ENCODE measurements around the gene ZNF446. TPM values are rescaled to one million over a fixed set of nuclear protein-coding genes. Genes with fewer than 3 reads are reported as not detected.

The ZNF446 gene
- total RNA-seq, 1 experiment from 2014 or later, result 9.7 TPM

DNA sequence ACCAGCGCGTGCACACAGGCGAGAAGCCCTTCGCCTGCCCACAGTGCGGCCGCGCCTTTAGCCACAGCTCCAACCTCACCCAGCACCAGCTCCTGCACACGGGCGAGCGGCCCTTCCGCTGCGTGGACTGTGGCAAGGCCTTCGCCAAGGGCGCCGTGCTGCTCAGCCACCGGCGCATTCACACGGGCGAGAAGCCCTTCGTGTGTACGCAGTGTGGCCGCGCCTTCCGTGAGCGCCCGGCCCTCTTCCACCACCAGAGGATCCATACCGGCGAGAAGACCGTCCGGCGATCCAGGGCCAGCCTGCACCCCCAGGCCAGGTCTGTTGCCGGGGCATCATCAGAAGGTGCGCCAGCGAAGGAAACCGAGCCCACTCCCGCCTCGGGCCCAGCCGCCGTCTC, 4.4 kb upstream of the ZNF446 start:
- H3K36me3 Mint-ChIP-seq (ENCODE audit: insufficient read depth, unreplicated experiment), result peaks cover 53% of the 10 kb centered on the region
- DNase-seq, result no peak
- no peaks in the 10 kb centered on the region for H3K27me3 Mint-ChIP-seq (ENCODE audit: insufficient read depth, unreplicated experiment)
- H3K4me1 Mint-ChIP-seq (ENCODE audit: low read depth, unreplicated experiment), result peaks cover 11% of the 10 kb centered on the region
- Histone ChIP-seq H3K4me1 (no peaks in the 10 kb centered on the region; the same call in 1 of the 2 replicates), H3K36me3 (ENCODE audit: control insufficient read depth, insufficient read depth, low read length) (peaks cover 1% of the 10 kb centered on the region; the same call in 1 of the 2 replicates), H3K27me3 (replicated peaks; ENCODE audit: control insufficient read depth, insufficient read depth, low read length) (no peaks in the 10 kb centered on the region), H3K9me3 (no peaks in the 10 kb centered on the region), H3K4me3 (ENCODE audit: low read depth, low read length) (no peak overlapping the region)
- H3K9me3 Mint-ChIP-seq (ENCODE audit: unreplicated experiment), result no peaks in the 10 kb centered on the region
- H3K4me3 Mint-ChIP-seq (ENCODE audit: unreplicated experiment), result no peak overlapping the region
- no peak for TF ChIP-seq CTCF (IDR thresholded peaks at IDR 0.05; ENCODE audit: insufficient read depth in 1 of 2, low read depth in 1 of 2, low read length in 1 of 2, severe bottlenecking in 1 of 2, unreplicated experiment in 1 of 2)
- POLR2A ChIA-PET, result no interaction called here
- no TSS peak for BruUV-seq (replicated peaks)
- CTCF ChIA-PET, result no interaction called here
- intact Hi-C loops (cut with micrococcal nuclease; ENCODE audit: unreplicated experiment), result no loop called here
- H3K27ac Mint-ChIP-seq (ENCODE audit: unreplicated experiment), result no peak overlapping the region

- POLR2A ChIA-PET, result no interaction called here
- Mint-ChIP-seq H3K4me3 (ENCODE audit: unreplicated experiment) (no peak overlapping the region), H3K27me3 (ENCODE audit: insufficient read depth, unreplicated experiment) (no peaks in the 10 kb centered on the region), H3K27ac (ENCODE audit: unreplicated experiment) (no peak overlapping the region), H3K36me3 (ENCODE audit: insufficient read depth, unreplicated experiment) (peaks cover 42% of the 10 kb centered on the region), H3K4me1 (ENCODE audit: low read depth, unreplicated experiment) (no peaks in the 10 kb centered on the region), H3K9me3 (ENCODE audit: unreplicated experiment) (no peaks in the 10 kb centered on the region)
- Histone ChIP-seq H3K4me1 (peaks cover 5% of the 10 kb centered on the region; the same call in 1 of the 2 replicates), H3K27me3 (replicated peaks; ENCODE audit: control insufficient read depth, insufficient read depth, low read length) (no peaks in the 10 kb centered on the region), H3K36me3 (ENCODE audit: control insufficient read depth, insufficient read depth, low read length) (peaks cover 1% of the 10 kb centered on the region; the same call in 1 of the 2 replicates), H3K4me3 (ENCODE audit: low read depth, low read length) (no peak overlapping the region), H3K9me3 (no peaks in the 10 kb centered on the region)
- BruUV-seq (replicated peaks), result no TSS peak
- no peak for DNase-seq
- TF ChIP-seq CTCF (IDR thresholded peaks at IDR 0.05; ENCODE audit: insufficient read depth in 1 of 2, low read depth in 1 of 2, low read length in 1 of 2, severe bottlenecking in 1 of 2, unreplicated experiment in 1 of 2), result no peak
- CTCF ChIA-PET, result no interaction called here
- intact Hi-C loops (cut with micrococcal nuclease; ENCODE audit: unreplicated experiment), result loop anchor here (2.0 kb wide), 1 partner anchor 73 kb away; no protein-coding TSS in a partner anchor
These were observed 2.4 kb upstream of the ZNF446 start for GRCh38 chr19:58473775-58474174.

DNA sequence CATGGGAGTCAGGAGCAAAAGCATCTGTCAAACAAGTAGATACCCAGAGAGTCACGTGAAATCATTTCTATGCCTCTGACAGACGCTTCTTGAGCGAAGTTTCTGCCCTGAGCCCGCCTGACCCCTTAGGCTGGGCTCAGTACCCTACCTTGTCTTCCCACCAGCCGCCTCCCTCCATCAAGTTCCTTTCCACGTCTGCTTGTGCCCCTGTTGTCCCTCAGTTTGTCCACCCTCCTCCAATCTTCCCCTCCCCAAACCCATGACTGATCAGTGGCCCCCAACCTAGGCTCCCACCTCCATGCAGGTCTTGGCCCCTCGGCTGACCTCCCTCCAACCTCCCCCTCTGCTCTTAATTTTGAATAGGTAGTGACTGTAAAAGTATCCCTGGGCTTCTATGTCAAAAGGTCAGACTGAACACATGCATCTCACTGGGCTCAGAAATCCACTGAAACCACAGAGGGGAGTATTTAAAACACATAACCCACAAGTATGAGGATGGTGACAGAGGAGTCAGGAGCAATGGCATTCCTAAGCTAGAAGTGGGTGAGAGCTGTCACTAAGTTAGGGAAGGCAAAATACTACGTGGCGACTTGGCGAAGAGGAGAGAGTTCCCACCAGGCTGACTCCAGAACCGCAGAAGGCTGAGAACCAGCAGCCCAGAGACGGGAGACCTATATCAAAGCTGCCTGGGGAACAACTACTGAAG, 1.7 kb upstream of the ZNF446 start:
- Mint-ChIP-seq H3K9me3 (ENCODE audit: unreplicated experiment) (no peaks in the 10 kb centered on the region), H3K27me3 (ENCODE audit: insufficient read depth, unreplicated experiment) (no peaks in the 10 kb centered on the region), H3K27ac (ENCODE audit: unreplicated experiment) (no peak overlapping the region), H3K4me1 (ENCODE audit: low read depth, unreplicated experiment) (no peaks in the 10 kb centered on the region), H3K4me3 (ENCODE audit: unreplicated experiment) (peak overlapping the region; percentile 79), H3K36me3 (ENCODE audit: insufficient read depth, unreplicated experiment) (peaks cover 42% of the 10 kb centered on the region)
- no peak overlapping the region for H3K4me3 ChIP-seq (ENCODE audit: low read depth, low read length)
- H3K4me1 ChIP-seq, result peaks cover 5% of the 10 kb centered on the region; the same call in 1 of the 2 replicates
- no peak for TF ChIP-seq CTCF (IDR thresholded peaks at IDR 0.05; ENCODE audit: insufficient read depth in 1 of 2, low read depth in 1 of 2, low read length in 1 of 2, severe bottlenecking in 1 of 2, unreplicated experiment in 1 of 2)
- intact Hi-C loops (cut with micrococcal nuclease; ENCODE audit: unreplicated experiment), result loop anchor here (2.0 kb wide), 1 partner anchor 74 kb away; no protein-coding TSS in a partner anchor
- no peaks in the 10 kb centered on the region for H3K9me3 ChIP-seq
- no peak for DNase-seq
- H3K27me3 ChIP-seq (replicated peaks; ENCODE audit: control insufficient read depth, insufficient read depth, low read length), result no peaks in the 10 kb centered on the region
- peaks cover 1% of the 10 kb centered on the region; the same call in 1 of the 2 replicates for H3K36me3 ChIP-seq (ENCODE audit: control insufficient read depth, insufficient read depth, low read length)
- no TSS peak for BruUV-seq (replicated peaks)
- ChIA-PET POLR2A (interaction anchor here (1.3 to 1.5 kb wide), 2 partner anchors 8 to 69 kb away, joined by 3 read pairs; partner anchors contain the start of gene TRIM28), CTCF (no interaction called here)

Data from Caco-2 (cell line).